Neural cell (in vitro differentiated cells): ENCODE measurements around the gene ABT1.

Source experiments
- CTCF ChIP-seq: fragments of 450-650 bp; IDR thresholded peaks from 2 replicates; pipeline ENCODE4 v1.5.1; 2014; ENCODE audit warnings: antibody characterized with exemption, mild to moderate bottlenecking, moderate library complexity; ENCODE audit not compliant: poor library complexity, severe bottlenecking
- EP300 ChIP-seq: fragments of 450-650 bp; conservative IDR thresholded peaks from 2 replicates; pipeline ENCODE4 v1.6.1; 2014; ENCODE audit warnings: antibody characterized with exemption, mild to moderate bottlenecking, moderate library complexity; ENCODE audit not compliant: poor library complexity, severe bottlenecking
- EZH2 ChIP-seq: fragments of 200-600, 300-800 bp; shearing (Covaris generic), sonication (generic); IDR thresholded peaks from 2 replicates; pipeline ENCODE4 v1.6.1; 2014; ENCODE audit warnings: antibody characterized with exemption, low read length, borderline replicate concordance, mild to moderate bottlenecking; ENCODE audit not compliant: insufficient read depth, poor library complexity, severe bottlenecking
- MXI1 ChIP-seq: fragments of 450-650 bp; conservative IDR thresholded peaks from 2 replicates; pipeline ENCODE4 v1.6.1; 2014; ENCODE audit warnings: antibody characterized with exemption, mild to moderate bottlenecking; ENCODE audit not compliant: poor library complexity, severe bottlenecking
- POLR2AphosphoS5 ChIP-seq: IDR thresholded peaks from 2 replicates; pipeline ENCODE4 v1.6.1; 2012

- no peak for TF ChIP-seq CTCF
- TF ChIP-seq EP300 = no peak
- TF ChIP-seq POLR2AphosphoS5 = no peak
- no peak for TF ChIP-seq EZH2
- no peak for TF ChIP-seq MXI1
Observed at GRCh38 chr6:26555505-26556262, 41.1 kb upstream of the ABT1 start.
